ENCODE measurements around the gene HIVEP3.

Gene HIVEP3

DNA sequence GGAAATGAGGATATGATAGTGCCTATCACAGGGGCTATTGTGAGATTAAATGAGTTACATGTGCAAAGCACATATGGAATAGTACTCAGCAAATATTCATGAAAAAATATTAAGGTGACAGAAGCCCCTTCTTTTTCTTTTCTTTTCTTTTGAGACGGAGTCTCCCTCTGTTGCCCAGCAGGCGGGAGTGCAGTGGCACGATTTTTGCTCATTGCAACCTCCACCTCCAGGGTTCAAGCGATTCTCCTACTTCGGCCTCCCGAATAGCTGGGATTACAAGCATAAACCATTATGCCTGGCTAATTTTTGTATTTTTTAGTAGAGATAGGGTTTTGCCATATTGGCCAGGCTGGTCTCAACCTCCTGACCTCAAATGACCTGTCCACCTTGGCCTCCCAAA, 139.4 kb downstream of the HIVEP3 start:
- Histone ChIP-seq H2AFZ (ENCODE audit: low read length) (no peak overlapping the region), H4K20me1 (ENCODE audit: insufficient read depth, low read length) (no peaks in the 10 kb centered on the region), H3K4me1 (ENCODE audit: low read length) (no peaks in the 10 kb centered on the region), H3K4me3 (ENCODE audit: low read length) (no peak overlapping the region), H3K9me3 (replicated peaks; ENCODE audit: insufficient read depth, low read length) (no peaks in the 10 kb centered on the region), H3K27ac (ENCODE audit: low read length) (no peak overlapping the region), H3K9me2 (replicated peaks; ENCODE audit: insufficient read depth, low read length) (no peaks in the 10 kb centered on the region), H3K36me3 (replicated peaks; ENCODE audit: insufficient read depth, low read length) (no peaks in the 10 kb centered on the region), H3F3A (ENCODE audit: insufficient read depth, low read length) (no peaks in the 10 kb centered on the region), H3K9ac (ENCODE audit: low read length) (no peak overlapping the region), H3K79me2 (ENCODE audit: low read length) (no peaks in the 10 kb centered on the region), H3K4me2 (ENCODE audit: low read depth, low read length) (no peak overlapping the region), H3K27me3 (replicated peaks; ENCODE audit: insufficient read depth, low read length) (no peaks in the 10 kb centered on the region)
- TF ChIP-seq, protein P1, sequence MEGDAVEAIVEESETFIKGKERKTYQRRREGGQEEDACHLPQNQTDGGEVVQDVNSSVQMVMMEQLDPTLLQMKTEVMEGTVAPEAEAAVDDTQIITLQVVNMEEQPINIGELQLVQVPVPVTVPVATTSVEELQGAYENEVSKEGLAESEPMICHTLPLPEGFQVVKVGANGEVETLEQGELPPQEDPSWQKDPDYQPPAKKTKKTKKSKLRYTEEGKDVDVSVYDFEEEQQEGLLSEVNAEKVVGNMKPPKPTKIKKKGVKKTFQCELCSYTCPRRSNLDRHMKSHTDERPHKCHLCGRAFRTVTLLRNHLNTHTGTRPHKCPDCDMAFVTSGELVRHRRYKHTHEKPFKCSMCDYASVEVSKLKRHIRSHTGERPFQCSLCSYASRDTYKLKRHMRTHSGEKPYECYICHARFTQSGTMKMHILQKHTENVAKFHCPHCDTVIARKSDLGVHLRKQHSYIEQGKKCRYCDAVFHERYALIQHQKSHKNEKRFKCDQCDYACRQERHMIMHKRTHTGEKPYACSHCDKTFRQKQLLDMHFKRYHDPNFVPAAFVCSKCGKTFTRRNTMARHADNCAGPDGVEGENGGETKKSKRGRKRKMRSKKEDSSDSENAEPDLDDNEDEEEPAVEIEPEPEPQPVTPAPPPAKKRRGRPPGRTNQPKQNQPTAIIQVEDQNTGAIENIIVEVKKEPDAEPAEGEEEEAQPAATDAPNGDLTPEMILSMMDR (IDR thresholded peaks at IDR 0.05; ENCODE audit: low read length), result no peak; the same call in 1 of the 2 replicates
- TF ChIP-seq EZH2 (optimal IDR thresholded peaks at IDR 0.05; ENCODE audit: low read depth, low read length) (no peak), EZH2phosphoT487 (IDR thresholded peaks at IDR 0.05; ENCODE audit: low read length) (no peak)
- no peak for DNase-seq

GRCh38 chr1:41777695-41778094, 141.0 kb downstream of the HIVEP3 start:
- Histone ChIP-seq H3K4me3 (ENCODE audit: low read length) (no peak overlapping the region), H3F3A (ENCODE audit: insufficient read depth, low read length) (no peaks in the 10 kb centered on the region), H3K4me1 (ENCODE audit: low read length) (no peaks in the 10 kb centered on the region), H3K9ac (ENCODE audit: low read length) (no peak overlapping the region), H3K4me2 (ENCODE audit: low read depth, low read length) (no peak overlapping the region), H2AFZ (ENCODE audit: low read length) (no peak overlapping the region), H3K9me2 (replicated peaks; ENCODE audit: insufficient read depth, low read length) (no peaks in the 10 kb centered on the region), H3K27ac (ENCODE audit: low read length) (no peak overlapping the region), H3K79me2 (ENCODE audit: low read length) (no peaks in the 10 kb centered on the region), H3K9me3 (replicated peaks; ENCODE audit: insufficient read depth, low read length) (no peaks in the 10 kb centered on the region), H3K36me3 (replicated peaks; ENCODE audit: insufficient read depth, low read length) (no peaks in the 10 kb centered on the region), H3K27me3 (replicated peaks; ENCODE audit: insufficient read depth, low read length) (no peaks in the 10 kb centered on the region), H4K20me1 (ENCODE audit: insufficient read depth, low read length) (no peaks in the 10 kb centered on the region)
- DNase-seq, result no peak
- TF ChIP-seq, protein P1 (IDR thresholded peaks at IDR 0.05; ENCODE audit: low read length), result no peak
- no peak for TF ChIP-seq EZH2phosphoT487 (IDR thresholded peaks at IDR 0.05; ENCODE audit: low read length)
- no peak for TF ChIP-seq EZH2 (optimal IDR thresholded peaks at IDR 0.05; ENCODE audit: low read depth, low read length)

GRCh38 chr1:41776891-41777441, 141.8 kb downstream of the HIVEP3 start:
- Histone ChIP-seq H2AFZ (ENCODE audit: low read length) (no peak overlapping the region), H3K36me3 (replicated peaks; ENCODE audit: insufficient read depth, low read length) (no peaks in the 10 kb centered on the region), H3K9me3 (replicated peaks; ENCODE audit: insufficient read depth, low read length) (no peaks in the 10 kb centered on the region), H3K9ac (ENCODE audit: low read length) (no peak overlapping the region), H3K27ac (ENCODE audit: low read length) (no peak overlapping the region), H3K4me1 (ENCODE audit: low read length) (no peaks in the 10 kb centered on the region), H3K27me3 (replicated peaks; ENCODE audit: insufficient read depth, low read length) (no peaks in the 10 kb centered on the region), H3K4me2 (ENCODE audit: low read depth, low read length) (no peak overlapping the region), H3F3A (ENCODE audit: insufficient read depth, low read length) (no peaks in the 10 kb centered on the region), H3K79me2 (ENCODE audit: low read length) (no peaks in the 10 kb centered on the region), H3K4me3 (ENCODE audit: low read length) (no peak overlapping the region), H3K9me2 (replicated peaks; ENCODE audit: insufficient read depth, low read length) (no peaks in the 10 kb centered on the region), H4K20me1 (ENCODE audit: insufficient read depth, low read length) (no peaks in the 10 kb centered on the region)
- TF ChIP-seq, protein P1 (IDR thresholded peaks at IDR 0.05; ENCODE audit: low read length), result no peak
- no peak for TF ChIP-seq EZH2 (optimal IDR thresholded peaks at IDR 0.05; ENCODE audit: low read depth, low read length)
- no peak for TF ChIP-seq EZH2phosphoT487 (IDR thresholded peaks at IDR 0.05; ENCODE audit: low read length)
- no peak for DNase-seq
